SK-N-SH treated with all-trans-retinoic acid at 6 μM for 48 hours (cell line): ENCODE results near the gene LMNA.

Source experiments
- ATAC-seq: fragments of 200-7000 bp; cut with Tn5 transposase; 3 replicates; pipeline ENCODE4 v1.9.1; 2020; ENCODE audit warnings: mild to moderate bottlenecking, moderate library complexity
- ARNTL ChIP-seq: fragments of 450-650 bp; formaldehyde crosslinking; IDR thresholded peaks from 2 replicates; pipeline ENCODE4 v1.5.0; 2020; ENCODE audit warnings: low read depth, mild to moderate bottlenecking, moderate library complexity, borderline replicate concordance
- BACH2 ChIP-seq: fragments of 250-450 bp; sonication (Bioruptor Pico); IDR thresholded peaks from 2 replicates; pipeline ENCODE4 v1.9.0; 2021; ENCODE audit warnings: mild to moderate bottlenecking, borderline replicate concordance
- CREB5 ChIP-seq: fragments of 250-450 bp; sonication (Bioruptor Pico); IDR thresholded peaks from 2 replicates; pipeline ENCODE4 v1.5.1; 2020; ENCODE audit warnings: low read depth, mild to moderate bottlenecking, moderate library complexity
- CSDC2 ChIP-seq: fragments of 250-450 bp; sonication (Bioruptor Pico); IDR thresholded peaks from 2 replicates; pipeline ENCODE4 v1.5.0; 2020; ENCODE audit warnings: mild to moderate bottlenecking, moderate library complexity
- CSRNP3 ChIP-seq: fragments of 250-450 bp; sonication (Bioruptor Pico); IDR thresholded peaks from 2 replicates; pipeline ENCODE4 v1.5.1; 2021; ENCODE audit warnings: mild to moderate bottlenecking, moderate library complexity
- GLIS3 ChIP-seq: fragments of 250-450 bp; sonication (Bioruptor Pico); IDR thresholded peaks from 2 replicates; pipeline ENCODE4 v1.5.0; 2020; ENCODE audit warnings: mild to moderate bottlenecking, moderate library complexity
- ISL1 ChIP-seq: fragments of 250-450 bp; sonication (Bioruptor Pico); IDR thresholded peaks from 2 replicates; pipeline ENCODE4 v2.1.2; 2022; ENCODE audit warnings: mild to moderate bottlenecking, moderate library complexity
- OSR1 ChIP-seq: fragments of 250-450 bp; sonication (Bioruptor Pico); IDR thresholded peaks from 2 replicates; pipeline ENCODE4 v1.8.0; 2022; ENCODE audit warnings: moderate library complexity, mild to moderate bottlenecking, inconsistent platforms
- PATZ1 ChIP-seq: fragments of 250-450 bp; sonication (Bioruptor Pico); IDR thresholded peaks from 2 replicates; pipeline ENCODE4 v1.8.0; 2020; ENCODE audit warnings: mild to moderate bottlenecking, moderate library complexity, borderline replicate concordance
- POU6F1 ChIP-seq: fragments of 250-450 bp; sonication (Bioruptor Pico); IDR thresholded peaks from 2 replicates; pipeline ENCODE4 v1.8.0; 2021; ENCODE audit warnings: low read depth, mild to moderate bottlenecking, moderate library complexity, borderline replicate concordance
- PPARA ChIP-seq: fragments of 250-450 bp; sonication (Bioruptor Pico); IDR thresholded peaks from 2 replicates; pipeline ENCODE4 v1.5.0; 2020; ENCODE audit warnings: mild to moderate bottlenecking, borderline replicate concordance
- RARB ChIP-seq: fragments of 250-450 bp; sonication (Bioruptor Pico); IDR thresholded peaks from 2 replicates; pipeline ENCODE4 v1.8.0; 2021; ENCODE audit warnings: mild to moderate bottlenecking, moderate library complexity
- SNAI2 ChIP-seq: fragments of 250-450 bp; sonication (Bioruptor Pico); IDR thresholded peaks from 2 replicates; pipeline ENCODE4 v1.5.0; 2020; ENCODE audit warnings: mild to moderate bottlenecking, moderate library complexity
- TCF4 ChIP-seq: fragments of 250-450 bp; sonication (Bioruptor Pico); IDR thresholded peaks from 2 replicates; pipeline ENCODE4 v1.8.0; 2021; ENCODE audit warnings: mild to moderate bottlenecking, moderate library complexity, borderline replicate concordance
- TOX ChIP-seq: fragments of 250-450 bp; sonication (Bioruptor Pico); IDR thresholded peaks from 2 replicates; pipeline ENCODE4 v1.8.0; 2021; ENCODE audit warnings: mild to moderate bottlenecking, moderate library complexity, borderline replicate concordance
- TSHZ2 ChIP-seq: fragments of 250-450 bp; sonication (Bioruptor Pico); IDR thresholded peaks from 2 replicates; pipeline ENCODE4 v1.5.0; 2020; ENCODE audit warnings: mild to moderate bottlenecking, moderate library complexity
- ZFP3 ChIP-seq: fragments of 250-450 bp; sonication (Bioruptor Pico); IDR thresholded peaks from 2 replicates; pipeline ENCODE4 v1.5.0; 2020; ENCODE audit warnings: mild to moderate bottlenecking, moderate library complexity
- ZFP30 ChIP-seq: fragments of 450-650 bp; formaldehyde crosslinking; IDR thresholded peaks from 2 replicates; pipeline ENCODE4 v1.5.0; 2022; ENCODE audit warnings: mild to moderate bottlenecking, moderate library complexity
- ZNF565 ChIP-seq: fragments of 450-650 bp; formaldehyde crosslinking; conservative IDR thresholded peaks from 2 replicates; pipeline ENCODE4 v1.5.0; 2020; ENCODE audit warnings: low read depth, mild to moderate bottlenecking, moderate library complexity
- ZNF70 ChIP-seq: fragments of 450-650 bp; formaldehyde crosslinking; IDR thresholded peaks from 2 replicates; pipeline ENCODE4 v1.5.0; 2020; ENCODE audit warnings: mild to moderate bottlenecking, moderate library complexity
- ZNF8 ChIP-seq: fragments of 450-650 bp; formaldehyde crosslinking; IDR thresholded peaks from 2 replicates; pipeline ENCODE4 v1.5.0; 2020; ENCODE audit warnings: mild to moderate bottlenecking, moderate library complexity

The LMNA gene

GRCh38 chr1:156108664-156109241, 5.8 kb upstream of the LMNA start:
- TF ChIP-seq TOX (CRISPR knock-in tag) = no peak
- TF ChIP-seq RARB (CRISPR knock-in tag) = no peak
- TF ChIP-seq ZFP30 = no peak
- TF ChIP-seq ZNF70 (CRISPR knock-in tag) = no peak
- TF ChIP-seq TCF4 (CRISPR knock-in tag) = no peak
- no peak for TF ChIP-seq CSRNP3 (CRISPR knock-in tag)
- no peak for TF ChIP-seq SNAI2
- no peak for TF ChIP-seq GLIS3
- no peak for TF ChIP-seq ZNF8 (CRISPR knock-in tag)
- TF ChIP-seq CREB5 (CRISPR knock-in tag) = no peak
- no peak for TF ChIP-seq ISL1
- no peak for TF ChIP-seq PPARA (CRISPR knock-in tag)
- no peak for ATAC-seq

- TF ChIP-seq ISL1 = no peak
- TF ChIP-seq TOX (CRISPR knock-in tag) = no peak
- TF ChIP-seq ZFP3 = no peak
- TF ChIP-seq BACH2 (CRISPR knock-in tag) = no peak
- no peak for TF ChIP-seq CREB5 (CRISPR knock-in tag)
- TF ChIP-seq CSDC2 (CRISPR knock-in tag) = no peak
- TF ChIP-seq, all 23 proteins: peak for 0
- no peak for ATAC-seq
Measured at GRCh38 chr1:156110252-156110651, 4.3 kb upstream of the LMNA start.

GRCh38 chr1:156111355-156111962, 3.1 kb upstream of the LMNA start:
- TF ChIP-seq OSR1 (CRISPR knock-in tag) = no peak
- TF ChIP-seq SNAI2 = no peak
- TF ChIP-seq ISL1 = no peak
- no peak for TF ChIP-seq PATZ1 (CRISPR knock-in tag)
- TF ChIP-seq ZNF565 = no peak
- TF ChIP-seq TOX (CRISPR knock-in tag) = no peak
- no peak for TF ChIP-seq CSDC2 (CRISPR knock-in tag)
- TF ChIP-seq CSRNP3 (CRISPR knock-in tag) = no peak
- no peak for TF ChIP-seq ARNTL (CRISPR knock-in tag)
- TF ChIP-seq CREB5 (CRISPR knock-in tag) = no peak
- TF ChIP-seq RARB (CRISPR knock-in tag) = no peak
- TF ChIP-seq ZFP30 = no peak
- no peak for TF ChIP-seq POU6F1 (CRISPR knock-in tag)
- TF ChIP-seq ZNF8 (CRISPR knock-in tag) = no peak
- TF ChIP-seq TCF4 (CRISPR knock-in tag) = no peak
- no peak for TF ChIP-seq PPARA (CRISPR knock-in tag)
- no peak for TF ChIP-seq TSHZ2
- no peak for ATAC-seq
